K562 (cell line): ENCODE results near the gene SLC25A42. TPM values are rescaled to one million over a fixed set of nuclear protein-coding genes. Genes with fewer than 3 reads are reported as not detected.

Source experiments
- ASH1L ChIP-seq: fragments of 450-650 bp; IDR thresholded peaks from 2 replicates; pipeline ENCODE4 v1.6.1; 2018; ENCODE audit warnings: borderline replicate concordance, mild to moderate bottlenecking, low read depth; ENCODE audit not compliant: partially characterized antibody
- BRF1 ChIP-seq: IDR thresholded peaks from 3 replicates; pipeline ENCODE4 v1.6.1; 2011; ENCODE audit warnings: borderline replicate concordance, mild to moderate bottlenecking; ENCODE audit not compliant: insufficient read length; ENCODE audit errors: extremely low read depth
- HDAC3 ChIP-seq: fragments of 450-650 bp; IDR thresholded peaks from 2 replicates; pipeline ENCODE4 v1.6.1; 2018; ENCODE audit warnings: borderline replicate concordance, mild to moderate bottlenecking, moderate library complexity; ENCODE audit not compliant: partially characterized antibody
- NCOA4 ChIP-seq: fragments of 450-650 bp; IDR thresholded peaks from 2 replicates; pipeline ENCODE4 v1.6.1; 2018; ENCODE audit warnings: mild to moderate bottlenecking; ENCODE audit not compliant: partially characterized antibody
- POLR3A ChIP-seq: IDR thresholded peaks from 2 replicates; pipeline ENCODE4 v1.6.1; 2011; ENCODE audit warnings: borderline replicate concordance, mild to moderate bottlenecking, moderate library complexity; ENCODE audit not compliant: insufficient read length, insufficient read depth; ENCODE audit errors: extremely low read depth
- SETDB1 ChIP-seq: IDR thresholded peaks from one replicate; pipeline ENCODE4 v1.6.1; 2012; ENCODE audit warnings: low read length, control low read depth, inconsistent platforms
- ZFPM2 ChIP-seq: fragments of 250-450 bp; sonication (Bioruptor Pico); IDR thresholded peaks from 2 replicates; pipeline ENCODE4 v1.5.1; 2022; ENCODE audit warnings: mild to moderate bottlenecking
- ZNF232 ChIP-seq: sonication (generic); formaldehyde crosslinking; IDR thresholded peaks from 2 replicates; pipeline ENCODE4 v1.8.0; 2022; ENCODE audit warnings: mild to moderate bottlenecking, missing genetic modification reagents
- ZNF445 ChIP-seq: fragments of 250-450 bp; sonication (Bioruptor Pico); IDR thresholded peaks from 2 replicates; pipeline ENCODE4 v1.4.0; 2020; ENCODE audit warnings: low read depth, mild to moderate bottlenecking, moderate library complexity
- ZNF586 ChIP-seq: fragments of 450-650 bp; formaldehyde crosslinking; conservative IDR thresholded peaks from 2 replicates; pipeline ENCODE4 v1.4.0; 2020; ENCODE audit warnings: mild to moderate bottlenecking, moderate library complexity
- ZNF707 ChIP-seq: fragments of 250-450 bp; sonication (Bioruptor Pico); conservative IDR thresholded peaks from 2 replicates; pipeline ENCODE4 v1.8.0; 2022; ENCODE audit warnings: inconsistent platforms, mild to moderate bottlenecking, moderate library complexity
- ZSCAN29 ChIP-seq: fragments of 450-650 bp; IDR thresholded peaks from 2 replicates; pipeline ENCODE4 v1.6.1; 2017
- polyA plus RNA-seq, 8 experiments: library from polyadenylated mRNA; depleted of rRNA in 4 of 8; stranded (reverse) in 5 of 8; unstranded in 3 of 8; fragments of >200 nt; fragmentation: Nextera tagmentation in 2 of 8; fragmentation: Illumina TruSeq in 1 of 8; extraction: Ambion mirVana in 2 of 8; extraction: Trizol in 1 of 8; gene quantifications; 2 replicates each; pipeline versions ENCODE4 v1.2.1 to v1.2.3, GENCODE V29; 2011 to 2014; ENCODE audit warnings: inconsistent platforms in 1 of 8, missing spikeins in 1 of 8
- total RNA-seq, 7 experiments: library from RNA; depleted of rRNA in 6 of 7; stranded (reverse); fragments of >200 nt in 6 of 7; fragmentation: Illumina TruSeq in 2 of 7; extraction: Trizol in 2 of 7; gene quantifications; 2 replicates each; pipeline versions ENCODE4 v1.2.1 to v1.2.3, GENCODE V29; 2011 to 2021; ENCODE audit warnings: low replicate concordance in 1 of 7
- TF ChIP-seq, protein P1 (sequence below): fragments of 450-650 bp; IDR thresholded peaks from 2 replicates; pipeline ENCODE4 v1.6.1; 2016; ENCODE audit warnings: low read depth
- TF ChIP-seq, protein P2 (sequence below): fragments of 450-650 bp; IDR thresholded peaks from 2 replicates; pipeline ENCODE4 v1.6.1; 2016
- TF ChIP-seq, protein P3 (sequence below): fragments of 450-650 bp; IDR thresholded peaks from 2 replicates; pipeline ENCODE4 v1.6.1; 2018; ENCODE audit not compliant: partially characterized antibody

Gene SLC25A42
- total and polyA plus RNA-seq, 9 of the 15 experiments (the other 6 are each of a cell fraction or from before 2014, with no cell fraction given) = 0.59 to 32.2 (median 14.1) TPM

GRCh38 chr19:19062454-19063182 is 1.2 kb upstream of the SLC25A42 start (continued):
- TF ChIP-seq, protein P1, sequence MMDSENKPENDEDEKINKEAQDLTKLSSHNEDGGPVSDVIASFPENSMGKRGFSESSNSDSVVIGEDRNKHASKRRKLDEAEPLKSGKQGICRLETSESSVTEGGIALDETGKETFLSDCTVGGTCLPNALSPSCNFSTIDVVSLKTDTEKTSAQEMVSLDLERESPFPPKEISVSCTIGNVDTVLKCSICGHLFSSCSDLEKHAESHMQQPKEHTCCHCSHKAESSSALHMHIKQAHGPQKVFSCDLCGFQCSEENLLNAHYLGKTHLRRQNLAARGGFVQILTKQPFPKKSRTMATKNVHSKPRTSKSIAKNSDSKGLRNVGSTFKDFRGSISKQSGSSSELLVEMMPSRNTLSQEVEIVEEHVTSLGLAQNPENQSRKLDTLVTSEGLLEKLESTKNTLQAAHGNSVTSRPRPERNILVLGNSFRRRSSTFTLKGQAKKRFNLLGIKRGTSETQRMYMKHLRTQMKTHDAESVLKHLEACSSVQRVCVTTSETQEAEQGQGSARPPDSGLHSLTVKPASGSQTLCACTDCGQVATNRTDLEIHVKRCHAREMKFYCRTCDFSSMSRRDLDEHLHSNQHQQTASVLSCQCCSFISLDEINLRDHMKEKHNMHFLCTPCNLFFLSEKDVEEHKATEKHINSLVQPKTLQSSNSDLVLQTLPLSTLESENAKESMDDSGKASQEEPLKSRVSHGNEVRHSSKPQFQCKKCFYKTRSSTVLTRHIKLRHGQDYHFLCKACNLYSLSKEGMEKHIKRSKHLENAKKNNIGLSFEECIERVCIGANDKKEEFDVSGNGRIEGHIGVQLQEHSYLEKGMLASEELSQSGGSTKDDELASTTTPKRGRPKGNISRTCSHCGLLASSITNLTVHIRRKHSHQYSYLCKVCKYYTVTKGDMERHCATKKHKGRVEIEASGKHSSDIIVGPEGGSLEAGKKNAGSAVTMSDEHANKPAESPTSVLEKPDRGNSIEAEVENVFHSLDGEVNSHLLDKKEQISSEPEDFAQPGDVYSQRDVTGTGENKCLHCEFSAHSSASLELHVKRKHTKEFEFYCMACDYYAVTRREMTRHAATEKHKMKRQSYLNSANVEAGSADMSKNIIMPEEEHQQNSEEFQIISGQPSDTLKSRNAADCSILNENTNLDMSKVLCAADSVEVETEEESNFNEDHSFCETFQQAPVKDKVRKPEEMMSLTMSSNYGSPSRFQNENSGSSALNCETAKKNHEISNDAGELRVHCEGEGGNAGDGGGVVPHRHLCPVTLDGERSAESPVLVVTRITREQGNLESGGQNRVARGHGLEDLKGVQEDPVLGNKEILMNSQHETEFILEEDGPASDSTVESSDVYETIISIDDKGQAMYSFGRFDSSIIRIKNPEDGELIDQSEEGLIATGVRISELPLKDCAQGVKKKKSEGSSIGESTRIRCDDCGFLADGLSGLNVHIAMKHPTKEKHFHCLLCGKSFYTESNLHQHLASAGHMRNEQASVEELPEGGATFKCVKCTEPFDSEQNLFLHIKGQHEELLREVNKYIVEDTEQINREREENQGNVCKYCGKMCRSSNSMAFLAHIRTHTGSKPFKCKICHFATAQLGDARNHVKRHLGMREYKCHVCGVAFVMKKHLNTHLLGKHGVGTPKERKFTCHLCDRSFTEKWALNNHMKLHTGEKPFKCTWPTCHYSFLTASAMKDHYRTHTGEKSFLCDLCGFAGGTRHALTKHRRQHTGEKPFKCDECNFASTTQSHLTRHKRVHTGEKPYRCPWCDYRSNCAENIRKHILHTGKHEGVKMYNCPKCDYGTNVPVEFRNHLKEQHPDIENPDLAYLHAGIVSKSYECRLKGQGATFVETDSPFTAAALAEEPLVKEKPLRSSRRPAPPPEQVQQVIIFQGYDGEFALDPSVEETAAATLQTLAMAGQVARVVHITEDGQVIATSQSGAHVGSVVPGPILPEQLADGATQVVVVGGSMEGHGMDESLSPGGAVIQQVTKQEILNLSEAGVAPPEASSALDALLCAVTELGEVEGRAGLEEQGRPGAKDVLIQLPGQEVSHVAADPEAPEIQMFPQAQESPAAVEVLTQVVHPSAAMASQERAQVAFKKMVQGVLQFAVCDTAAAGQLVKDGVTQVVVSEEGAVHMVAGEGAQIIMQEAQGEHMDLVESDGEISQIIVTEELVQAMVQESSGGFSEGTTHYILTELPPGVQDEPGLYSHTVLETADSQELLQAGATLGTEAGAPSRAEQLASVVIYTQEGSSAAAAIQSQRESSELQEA = 0 out of 2 replicates have a peak, but pooled peaks have one; percentile 27
- TF ChIP-seq, protein P2, sequence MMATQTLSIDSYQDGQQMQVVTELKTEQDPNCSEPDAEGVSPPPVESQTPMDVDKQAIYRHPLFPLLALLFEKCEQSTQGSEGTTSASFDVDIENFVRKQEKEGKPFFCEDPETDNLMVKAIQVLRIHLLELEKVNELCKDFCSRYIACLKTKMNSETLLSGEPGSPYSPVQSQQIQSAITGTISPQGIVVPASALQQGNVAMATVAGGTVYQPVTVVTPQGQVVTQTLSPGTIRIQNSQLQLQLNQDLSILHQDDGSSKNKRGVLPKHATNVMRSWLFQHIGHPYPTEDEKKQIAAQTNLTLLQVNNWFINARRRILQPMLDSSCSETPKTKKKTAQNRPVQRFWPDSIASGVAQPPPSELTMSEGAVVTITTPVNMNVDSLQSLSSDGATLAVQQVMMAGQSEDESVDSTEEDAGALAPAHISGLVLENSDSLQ = peak; percentile 29
- no peak for TF ChIP-seq HDAC3
- no peak for TF ChIP-seq ASH1L
- TF ChIP-seq ZNF586 (CRISPR knock-in tag) = no peak
- TF ChIP-seq NCOA4 = no peak
- no peak for TF ChIP-seq BRF1
- TF ChIP-seq ZNF445 (CRISPR knock-in tag) = no peak
- TF ChIP-seq, protein P3, sequence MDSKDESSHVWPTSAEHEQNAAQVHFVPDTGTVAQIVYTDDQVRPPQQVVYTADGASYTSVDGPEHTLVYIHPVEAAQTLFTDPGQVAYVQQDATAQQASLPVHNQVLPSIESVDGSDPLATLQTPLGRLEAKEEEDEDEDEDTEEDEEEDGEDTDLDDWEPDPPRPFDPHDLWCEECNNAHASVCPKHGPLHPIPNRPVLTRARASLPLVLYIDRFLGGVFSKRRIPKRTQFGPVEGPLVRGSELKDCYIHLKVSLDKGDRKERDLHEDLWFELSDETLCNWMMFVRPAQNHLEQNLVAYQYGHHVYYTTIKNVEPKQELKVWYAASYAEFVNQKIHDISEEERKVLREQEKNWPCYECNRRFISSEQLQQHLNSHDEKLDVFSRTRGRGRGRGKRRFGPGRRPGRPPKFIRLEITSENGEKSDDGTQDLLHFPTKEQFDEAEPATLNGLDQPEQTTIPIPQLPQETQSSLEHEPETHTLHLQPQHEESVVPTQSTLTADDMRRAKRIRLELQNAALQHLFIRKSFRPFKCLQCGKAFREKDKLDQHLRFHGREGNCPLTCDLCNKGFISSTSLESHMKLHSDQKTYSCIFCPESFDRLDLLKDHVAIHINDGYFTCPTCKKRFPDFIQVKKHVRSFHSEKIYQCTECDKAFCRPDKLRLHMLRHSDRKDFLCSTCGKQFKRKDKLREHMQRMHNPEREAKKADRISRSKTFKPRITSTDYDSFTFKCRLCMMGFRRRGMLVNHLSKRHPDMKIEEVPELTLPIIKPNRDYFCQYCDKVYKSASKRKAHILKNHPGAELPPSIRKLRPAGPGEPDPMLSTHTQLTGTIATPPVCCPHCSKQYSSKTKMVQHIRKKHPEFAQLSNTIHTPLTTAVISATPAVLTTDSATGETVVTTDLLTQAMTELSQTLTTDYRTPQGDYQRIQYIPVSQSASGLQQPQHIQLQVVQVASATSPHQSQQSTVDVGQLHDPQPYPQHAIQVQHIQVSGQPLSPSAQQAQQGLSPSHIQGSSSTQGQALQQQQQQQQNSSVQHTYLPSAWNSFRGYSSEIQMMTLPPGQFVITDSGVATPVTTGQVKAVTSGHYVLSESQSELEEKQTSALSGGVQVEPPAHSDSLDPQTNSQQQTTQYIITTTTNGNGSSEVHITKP = peak; percentile 72
- no peak for TF ChIP-seq ZNF707 (CRISPR knock-in tag)
- TF ChIP-seq ZSCAN29 = no peak
- TF ChIP-seq ZFPM2 (CRISPR knock-in tag) = no peak
- TF ChIP-seq SETDB1 = no peak
- TF ChIP-seq ZNF232 = no peak
- no peak for TF ChIP-seq POLR3A
